ENCODE measurements around the gene NKD2.

Gene NKD2

GRCh38 chr5:1029945-1030625 lies 21.5 kb downstream of the NKD2 start:
- TF ChIP-seq ZFX (IDR thresholded peaks at IDR 0.05; ENCODE audit: borderline replicate concordance): no peak
- TF ChIP-seq, protein P1, sequence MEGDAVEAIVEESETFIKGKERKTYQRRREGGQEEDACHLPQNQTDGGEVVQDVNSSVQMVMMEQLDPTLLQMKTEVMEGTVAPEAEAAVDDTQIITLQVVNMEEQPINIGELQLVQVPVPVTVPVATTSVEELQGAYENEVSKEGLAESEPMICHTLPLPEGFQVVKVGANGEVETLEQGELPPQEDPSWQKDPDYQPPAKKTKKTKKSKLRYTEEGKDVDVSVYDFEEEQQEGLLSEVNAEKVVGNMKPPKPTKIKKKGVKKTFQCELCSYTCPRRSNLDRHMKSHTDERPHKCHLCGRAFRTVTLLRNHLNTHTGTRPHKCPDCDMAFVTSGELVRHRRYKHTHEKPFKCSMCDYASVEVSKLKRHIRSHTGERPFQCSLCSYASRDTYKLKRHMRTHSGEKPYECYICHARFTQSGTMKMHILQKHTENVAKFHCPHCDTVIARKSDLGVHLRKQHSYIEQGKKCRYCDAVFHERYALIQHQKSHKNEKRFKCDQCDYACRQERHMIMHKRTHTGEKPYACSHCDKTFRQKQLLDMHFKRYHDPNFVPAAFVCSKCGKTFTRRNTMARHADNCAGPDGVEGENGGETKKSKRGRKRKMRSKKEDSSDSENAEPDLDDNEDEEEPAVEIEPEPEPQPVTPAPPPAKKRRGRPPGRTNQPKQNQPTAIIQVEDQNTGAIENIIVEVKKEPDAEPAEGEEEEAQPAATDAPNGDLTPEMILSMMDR (IDR thresholded peaks at IDR 0.05): no peak
- H3K27ac ChIP-seq: no peak overlapping the region

DNA sequence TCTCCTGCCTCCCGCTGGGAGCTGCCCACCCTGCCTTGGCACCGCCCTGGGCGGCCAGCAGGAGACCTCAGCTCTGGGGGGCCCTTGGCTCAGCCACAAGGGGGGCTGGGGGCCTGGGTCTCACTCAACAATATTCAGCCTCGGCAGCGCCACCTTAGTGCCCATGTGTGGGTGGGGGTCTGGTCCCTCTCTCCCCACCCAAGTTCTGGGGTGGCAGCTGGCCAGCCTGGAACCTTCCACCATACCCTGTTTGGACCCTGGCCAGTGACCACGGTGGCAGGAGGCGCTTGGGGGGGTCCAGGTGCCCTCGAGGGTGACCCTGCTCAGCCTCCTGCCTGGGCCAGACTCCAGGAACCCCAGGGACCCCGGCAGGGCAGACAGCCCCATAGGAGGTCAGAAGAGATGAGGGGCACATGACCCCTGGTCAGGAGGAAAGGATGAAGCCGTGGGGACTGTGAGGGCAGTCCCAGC lies 22.2 kb downstream of the NKD2 start:
- no peak overlapping the region for H3K27ac ChIP-seq
- TF ChIP-seq ZFX (IDR thresholded peaks at IDR 0.05; ENCODE audit: borderline replicate concordance): no peak
- TF ChIP-seq, protein P1 (IDR thresholded peaks at IDR 0.05): no peak

DNA sequence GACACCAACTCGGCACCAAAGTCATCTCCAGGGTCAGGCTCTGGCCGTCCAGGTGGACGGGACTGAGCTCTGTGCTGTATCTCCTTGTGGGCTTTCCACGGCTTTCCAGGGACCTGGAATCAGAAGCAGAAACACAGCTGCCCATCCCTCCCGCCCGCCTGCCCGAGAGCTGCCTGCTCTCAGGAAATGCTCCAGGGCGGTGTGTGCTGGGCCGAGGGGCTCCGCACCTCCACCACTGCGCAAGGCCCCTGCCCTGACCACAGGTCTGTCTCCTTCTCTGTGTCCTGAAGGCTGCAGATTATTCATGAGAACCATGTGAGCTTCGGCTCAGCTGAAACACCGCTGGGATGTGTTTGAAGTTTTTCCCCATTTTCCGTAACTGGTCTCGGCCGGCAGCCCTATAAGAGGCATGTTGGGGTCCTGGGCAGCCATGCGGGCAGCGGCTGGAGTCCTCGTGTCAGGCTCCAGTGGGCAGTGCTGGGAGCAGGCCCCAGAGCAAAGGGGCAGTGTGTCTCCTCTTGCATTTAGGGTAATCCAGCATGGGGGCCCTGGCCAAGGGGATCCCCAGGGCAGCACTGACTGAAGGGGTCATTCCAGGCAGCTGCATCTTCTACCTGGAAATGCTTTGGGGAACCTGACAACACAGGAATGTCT lies 22.8 kb downstream of the NKD2 start:
- TF ChIP-seq, protein P1 (IDR thresholded peaks at IDR 0.05): no peak
- no peak for TF ChIP-seq ZFX (IDR thresholded peaks at IDR 0.05; ENCODE audit: borderline replicate concordance)

DNA sequence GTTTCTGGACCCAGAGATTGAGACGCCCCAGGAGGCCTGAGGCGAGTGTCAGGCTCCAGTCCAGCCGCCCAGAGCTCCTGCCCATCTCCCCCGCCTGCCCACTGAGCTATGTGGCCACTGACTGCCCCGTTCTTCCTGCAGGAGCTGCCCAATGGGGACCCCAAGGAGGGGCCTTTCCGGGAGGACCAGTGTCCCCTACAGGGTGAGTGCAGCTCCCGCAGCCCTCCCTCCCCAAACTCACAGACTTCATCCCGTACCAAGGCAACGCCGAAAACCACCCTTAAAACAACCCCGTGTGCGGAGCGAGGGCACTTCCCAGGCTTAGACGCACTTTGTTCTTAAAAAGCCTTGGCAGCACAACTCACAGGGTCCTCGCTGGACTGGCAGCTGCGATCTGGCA lies 23.4 kb downstream of the NKD2 start:
- no peak overlapping the region for H3K27ac ChIP-seq
- no peak for TF ChIP-seq ZFX (IDR thresholded peaks at IDR 0.05; ENCODE audit: borderline replicate concordance)
- TF ChIP-seq, protein P1 (IDR thresholded peaks at IDR 0.05): no peak

More for the DNA sequence above, 22.8 kb downstream of the NKD2 start:
- no peak overlapping the region for H3K27ac ChIP-seq

- TF ChIP-seq, protein P1 (IDR thresholded peaks at IDR 0.05): no peak
- no peak for TF ChIP-seq ZFX (IDR thresholded peaks at IDR 0.05; ENCODE audit: borderline replicate concordance)
- no peak overlapping the region for H3K27ac ChIP-seq
Observed at GRCh38 chr5:1032551-1033027, 24.0 kb downstream of the NKD2 start.

DNA sequence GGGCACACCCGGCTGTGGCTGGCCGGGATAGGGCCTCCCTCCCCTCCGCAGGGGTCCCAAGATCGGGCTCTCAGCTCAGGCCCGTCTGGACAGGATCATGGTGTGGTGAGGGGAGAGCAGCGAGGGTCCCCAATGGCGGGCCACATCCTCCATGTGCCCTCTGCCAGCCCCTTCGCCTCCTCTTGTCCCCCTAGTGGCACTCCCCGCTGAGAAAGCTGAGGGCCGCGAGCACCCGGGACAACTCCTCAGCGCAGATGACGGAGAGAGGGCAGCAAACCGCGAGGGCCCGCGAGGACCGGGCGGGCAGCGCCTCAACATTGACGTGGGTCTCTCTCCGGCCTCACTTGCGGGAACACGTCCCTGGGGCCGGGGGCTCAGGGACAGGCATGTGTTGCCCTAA lies 24.6 kb downstream of the NKD2 start:
- TF ChIP-seq, protein P1 (IDR thresholded peaks at IDR 0.05): no peak
- TF ChIP-seq ZFX (IDR thresholded peaks at IDR 0.05; ENCODE audit: borderline replicate concordance): no peak
- H3K27ac ChIP-seq: no peak overlapping the region
